HG03060 (cell line): ENCODE data around the gene AQP9.

ENCODE experiments used
- ATAC-seq: cut with Tn5 transposase; IDR thresholded peaks from one replicate; pipeline ENCODE4 v1.9.1; 2021; ENCODE audit warnings: low read depth, moderate number of reproducible peaks; ENCODE audit not compliant: unreplicated experiment

The AQP9 gene

DNA sequence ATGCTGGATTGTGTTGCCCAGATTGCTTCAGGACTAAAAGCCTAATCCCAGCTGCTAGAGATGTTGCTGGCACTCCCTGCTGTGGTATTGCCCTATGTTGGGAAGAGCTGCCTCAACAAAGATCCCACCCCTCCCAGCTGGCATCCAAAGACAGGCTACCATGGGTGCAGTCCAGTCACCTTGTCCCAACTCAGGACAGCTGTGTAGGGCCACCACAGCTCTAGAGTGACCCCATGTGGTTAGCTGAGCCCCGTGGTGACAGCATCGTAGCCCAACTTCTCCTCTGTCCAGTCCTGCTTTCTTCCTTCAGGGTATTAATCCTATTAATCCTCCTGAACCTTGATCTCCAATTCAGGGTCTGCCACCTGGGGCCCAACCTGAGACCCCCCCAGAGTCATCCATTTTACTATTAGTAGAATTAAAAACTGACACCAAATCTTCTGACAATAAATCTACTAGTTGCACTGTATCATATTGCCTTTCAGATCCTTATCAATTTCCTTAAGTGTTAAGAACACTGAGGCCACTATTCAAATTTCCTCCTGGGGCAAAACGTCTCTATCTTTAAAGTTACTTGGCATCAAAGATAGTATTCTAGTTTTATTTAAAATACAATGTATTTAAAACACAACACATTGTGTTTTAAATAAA lies 83.5 kb downstream of the AQP9 start:
- no peak for ATAC-seq

DNA sequence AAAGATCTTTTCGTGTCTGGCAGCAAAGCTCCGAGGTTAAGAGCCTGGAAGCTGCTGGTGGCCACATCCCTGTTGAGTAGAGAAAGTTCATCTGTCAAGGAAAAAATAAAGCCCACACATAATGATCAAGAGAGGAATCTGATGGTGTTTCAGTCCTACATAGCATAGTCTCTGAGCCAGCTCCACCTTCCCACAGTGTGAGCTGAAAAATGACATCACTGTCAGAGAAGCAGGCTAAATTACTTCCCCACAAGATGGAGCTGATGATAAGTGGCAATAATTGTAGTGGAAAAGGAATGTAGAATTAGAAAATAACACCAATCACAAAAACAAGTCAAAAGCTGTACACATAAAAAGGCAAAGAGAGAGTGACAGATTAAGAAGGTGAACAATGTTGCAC lies 84.5 kb downstream of the AQP9 start:
- no peak for ATAC-seq

DNA sequence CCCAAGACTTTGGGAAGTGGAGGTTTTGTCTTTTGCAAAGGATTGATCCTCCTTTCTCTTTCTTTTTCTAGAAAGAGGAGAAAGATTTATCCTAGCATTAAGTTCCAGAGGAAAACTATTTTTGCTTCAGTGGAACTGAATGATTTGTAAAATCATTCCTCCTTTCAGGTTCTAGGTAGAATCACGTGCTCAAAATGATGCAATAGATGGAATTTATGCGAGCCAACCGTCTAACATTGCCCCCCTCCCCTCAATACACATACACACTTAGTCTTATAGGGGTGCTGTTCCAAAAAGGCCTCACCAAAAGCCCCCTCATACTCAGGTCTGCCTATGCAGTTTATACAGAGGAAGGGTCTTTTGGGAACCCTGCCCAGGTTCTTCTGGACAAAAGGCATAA lies 85.3 kb downstream of the AQP9 start:
- ATAC-seq: no peak

DNA sequence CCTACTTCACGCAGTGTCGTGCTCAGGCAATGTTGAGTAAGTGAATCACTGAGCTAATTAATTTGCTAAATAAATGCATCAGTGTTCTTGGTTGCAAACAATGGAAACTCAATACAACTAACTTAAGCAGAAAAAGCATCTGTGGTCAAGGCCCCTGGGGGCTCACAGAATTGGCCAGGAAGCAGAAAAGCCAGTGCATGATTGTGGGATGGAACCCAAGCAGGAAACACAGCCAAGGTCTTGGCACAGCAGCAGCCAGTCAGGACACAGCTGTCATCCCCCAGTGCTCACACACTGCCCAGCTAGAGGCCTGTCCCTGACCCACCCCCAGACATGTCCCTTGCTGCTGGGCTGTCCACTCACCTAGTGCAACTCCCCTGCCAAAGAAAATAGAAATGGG lies 85.9 kb downstream of the AQP9 start:
- ATAC-seq: no peak

DNA sequence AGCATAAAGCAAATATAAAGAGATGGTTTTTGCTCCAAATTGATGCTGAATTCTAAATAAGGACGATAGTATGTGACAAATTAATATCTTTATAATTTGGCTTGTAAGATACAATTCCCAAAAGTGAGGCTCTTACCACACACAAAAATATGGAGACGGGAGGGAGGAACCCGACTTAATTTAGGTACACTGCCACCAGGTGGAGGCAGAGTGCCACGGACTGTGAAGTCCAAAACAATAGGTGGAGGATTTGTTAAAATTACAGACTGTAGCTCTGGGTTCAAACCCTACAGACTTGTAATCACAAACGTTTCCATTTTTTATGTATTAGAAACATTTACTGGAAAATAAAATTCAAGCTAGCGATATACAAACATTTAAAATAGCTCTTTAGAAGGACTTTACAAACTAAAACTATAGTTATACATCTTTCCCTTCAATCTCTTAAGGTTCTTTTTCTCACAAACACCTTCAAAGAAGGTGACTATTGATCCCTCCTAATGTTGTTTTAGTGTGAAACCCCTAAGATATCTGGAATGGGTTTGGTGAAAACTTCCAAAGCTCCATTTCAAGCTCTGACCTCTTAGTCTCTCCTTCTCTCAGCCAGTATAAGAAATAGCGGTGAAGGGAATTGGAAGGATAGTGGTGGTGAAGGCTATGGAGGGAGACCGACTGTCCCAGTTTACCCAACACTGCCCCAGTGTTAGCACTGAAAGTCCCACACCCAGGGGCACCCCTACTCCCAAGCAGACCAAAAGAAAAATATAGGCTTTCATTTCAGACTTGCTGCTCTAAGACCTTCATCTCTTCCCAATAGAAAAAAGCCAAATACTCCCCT lies 89.7 kb downstream of the AQP9 start:
- ATAC-seq: no peak

DNA sequence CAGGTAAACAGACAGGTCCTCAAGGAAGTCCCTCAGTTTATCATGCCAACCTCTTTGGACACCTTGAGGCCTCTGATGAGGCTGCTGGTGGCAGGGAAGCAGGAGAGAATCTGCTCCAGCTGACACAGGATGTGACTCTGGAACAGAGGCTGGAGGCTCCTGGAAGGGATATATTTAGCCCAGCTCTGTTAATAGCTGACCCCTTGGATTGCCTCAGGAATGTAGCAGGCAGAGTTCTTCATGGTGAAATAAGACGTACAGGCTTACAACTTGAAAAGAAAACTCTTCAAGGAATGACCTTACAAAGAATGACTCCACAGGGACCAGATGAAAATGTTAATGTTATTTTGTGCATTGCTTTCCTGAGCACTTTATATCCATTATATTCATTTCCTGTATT lies 90.5 kb downstream of the AQP9 start:
- no peak for ATAC-seq

DNA sequence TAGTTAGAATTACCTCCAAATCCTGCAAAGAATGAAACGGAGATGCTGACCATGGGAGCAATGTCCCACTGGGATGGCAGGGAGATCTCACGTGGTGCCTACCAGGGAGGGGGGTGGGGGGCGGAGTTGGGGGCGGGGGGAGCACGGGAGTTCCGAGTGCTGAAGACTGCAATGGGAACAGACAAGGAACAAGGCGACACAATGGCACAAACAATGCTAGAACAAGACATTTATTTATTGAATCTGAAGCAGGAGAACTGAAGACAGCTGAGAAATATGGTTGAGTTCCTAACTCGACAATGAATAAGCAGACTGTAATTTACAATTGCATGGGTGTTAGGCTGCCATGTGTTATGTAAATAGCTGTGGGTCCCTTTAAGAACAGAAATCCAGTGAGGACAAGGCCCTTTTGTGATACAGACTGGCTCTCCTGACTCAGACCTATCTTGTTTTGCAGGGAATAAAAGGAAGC lies 91.2 kb downstream of the AQP9 start:
- no peak for ATAC-seq

DNA sequence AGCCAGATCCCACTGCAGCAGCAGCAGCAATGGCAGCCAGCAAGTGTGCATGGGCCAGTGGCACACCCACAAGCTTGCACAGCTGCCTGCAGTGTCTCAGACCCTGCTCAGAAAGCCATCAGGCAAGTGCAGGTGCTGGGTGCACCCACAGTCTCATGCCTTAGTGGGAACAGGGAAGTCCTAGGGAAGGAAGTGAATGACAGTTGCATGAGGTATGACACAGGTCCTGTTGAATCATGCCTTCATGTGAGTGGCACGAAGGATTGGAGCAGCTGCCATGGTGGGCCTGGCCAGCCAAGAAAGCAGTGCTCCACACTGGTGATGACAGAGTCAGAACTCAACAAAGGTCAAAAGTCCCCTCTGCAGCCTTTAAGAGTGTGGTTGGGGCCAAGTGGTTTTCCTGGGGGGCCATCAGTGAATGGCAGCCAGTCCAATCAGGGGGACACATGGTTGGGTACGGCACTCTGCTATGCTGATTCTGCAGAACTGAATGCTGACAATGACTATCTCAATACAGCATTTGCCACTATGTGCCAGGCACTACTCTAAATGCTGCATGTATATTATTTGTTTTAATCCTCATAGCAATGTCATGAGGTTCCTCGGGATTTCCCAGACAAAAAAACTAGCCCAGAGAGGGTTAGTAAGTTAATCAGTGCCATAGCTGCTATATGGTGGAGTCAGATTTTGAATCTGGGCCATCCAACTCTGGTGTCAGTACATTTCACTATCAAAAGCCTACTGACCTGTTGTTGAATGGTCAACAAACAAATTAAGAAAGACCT lies 94.3 kb downstream of the AQP9 start:
- no peak for ATAC-seq

DNA sequence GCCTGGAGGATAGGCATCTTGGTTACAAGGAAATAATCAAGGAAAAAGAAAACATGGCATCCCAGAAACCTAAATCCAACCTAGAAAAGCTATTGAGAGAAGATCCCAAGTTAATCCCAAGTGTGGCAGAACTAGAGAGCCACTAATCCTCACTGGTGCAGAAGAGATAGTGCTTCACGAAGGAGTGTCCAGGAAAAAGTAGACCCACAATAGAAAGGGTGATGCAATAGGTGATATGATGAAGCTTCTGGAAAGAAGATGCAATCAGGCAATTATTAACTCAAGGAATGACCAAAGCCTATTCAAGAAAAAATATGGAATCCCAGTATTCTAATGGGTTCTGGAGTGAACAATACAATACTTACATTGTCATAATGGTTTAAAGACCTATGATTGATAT lies 95.2 kb downstream of the AQP9 start:
- no peak for ATAC-seq
